GM13976 (cell line): ENCODE measurements around the gene AIP.
"Not testable (repeated sequence)": the region's sequence is repeated elsewhere in the genome, so short reads cannot be mapped to it uniquely, and the experiment has no call there.

Source experiments
- DNase-seq: peaks from one replicate; pipeline ENCODE4 v3.0.0; 2012; ENCODE audit warnings: low spot score
- CTCF ChIP-seq: IDR thresholded peaks from 2 replicates; pipeline ENCODE4 v1.5.1; 2012; ENCODE audit warnings: borderline replicate concordance, mild to moderate bottlenecking; ENCODE audit not compliant: insufficient read depth; ENCODE audit errors: extremely low read depth, missing control alignments, control extremely low read depth
- in situ Hi-C: fragments of 300-500 bp; cut with MboI; formaldehyde crosslinking; loops from one replicate; pipeline ENCODE4 v1.12.0; 2022; ENCODE audit warnings: low sequenced_read_pairs, mixed read lengths, inconsistent platforms; ENCODE audit not compliant: unreplicated experiment

AIP gene

GRCh38 chr11:67468759-67469507, 13.9 kb upstream of the AIP start, which contains the start of gene TMEM134:
TMEM134 (minus strand) TSS chr11:67469251; CDS start chr11:67469192, 59 bp downstream.
- peak; percentile 76 for TF ChIP-seq CTCF
- DNase-seq, result peak; percentile 97
- in situ Hi-C loops, result no loop called here

GRCh38 chr11:67469508-67469811, 13.4 kb upstream of the AIP start:
- DNase-seq, result no peak
- in situ Hi-C loops, result no loop called here
- TF ChIP-seq CTCF, result no peak

- in situ Hi-C loops, result no loop called here
- no peak for DNase-seq
- TF ChIP-seq CTCF, result no peak
These were observed 12.4 kb upstream of the AIP start for GRCh38 chr11:67470337-67471002.

- no peak for TF ChIP-seq CTCF
- in situ Hi-C loops, result no loop called here
- no peak for DNase-seq
These were observed 9.9 kb upstream of the AIP start for GRCh38 chr11:67472882-67473281.

GRCh38 chr11:67476692-67477091, 6.1 kb upstream of the AIP start:
- DNase-seq, in situ Hi-C loops: not testable (repeated sequence)

GRCh38 chr11:67477344-67478050, 5.3 kb upstream of the AIP start:
- DNase-seq, in situ Hi-C loops: not testable (repeated sequence)

- in situ Hi-C loops, result no loop called here
- no peak for TF ChIP-seq CTCF
- DNase-seq, result no peak
These were observed 475 bp upstream of the AIP start for GRCh38 chr11:67482275-67482826.
